HS-5 (cell line): ENCODE data around the gene TSC22D1.

Experiments used
- DNase-seq: peaks from one replicate; pipeline ENCODE4 v3.0.0-alpha.2; 2012; ENCODE audit warnings: low read depth

TSC22D1 gene

DNA sequence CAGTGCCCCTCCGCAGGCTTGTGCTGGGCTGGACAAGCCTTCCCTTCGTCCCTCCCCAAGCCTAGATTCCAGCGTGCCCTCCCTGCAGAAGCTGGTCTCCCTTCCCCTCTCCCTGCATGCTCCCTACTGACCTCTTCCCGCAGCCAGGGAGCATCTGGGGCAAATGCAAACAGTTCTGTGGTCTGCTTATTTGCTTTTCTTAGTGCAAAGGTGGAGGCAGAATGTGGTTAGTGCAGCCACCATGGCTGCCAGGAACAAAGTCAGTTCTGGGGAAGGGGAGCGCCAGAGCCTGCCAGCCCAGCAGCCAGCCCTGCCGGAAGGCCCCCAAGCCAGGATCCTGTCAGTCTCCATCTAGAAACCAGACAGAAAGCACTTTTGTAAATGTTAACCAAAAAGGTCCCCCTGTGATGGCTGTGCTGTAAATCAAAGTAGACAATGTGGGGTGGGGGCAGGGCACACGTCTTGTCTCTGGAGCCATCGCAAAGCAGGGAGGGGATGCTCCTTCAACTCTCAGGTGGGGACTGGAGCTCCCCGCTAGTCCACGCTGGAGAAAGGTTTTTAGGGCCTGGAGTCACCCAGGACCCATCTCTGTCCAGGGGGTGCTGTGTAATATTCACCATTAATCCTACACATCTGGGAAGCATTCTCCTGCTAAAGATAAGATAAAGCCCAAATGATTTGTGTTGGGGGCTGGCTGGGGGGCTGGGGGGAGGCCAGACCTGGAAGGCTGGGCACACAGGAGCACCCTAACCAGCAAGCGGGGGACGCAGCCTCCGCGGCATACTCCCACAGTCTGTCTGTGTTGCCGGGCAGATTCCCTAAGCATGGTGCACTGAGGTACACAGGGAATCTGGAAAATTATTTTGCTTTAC lies 171.6 kb downstream of the TSC22D1 start:
- no peak for DNase-seq

DNA sequence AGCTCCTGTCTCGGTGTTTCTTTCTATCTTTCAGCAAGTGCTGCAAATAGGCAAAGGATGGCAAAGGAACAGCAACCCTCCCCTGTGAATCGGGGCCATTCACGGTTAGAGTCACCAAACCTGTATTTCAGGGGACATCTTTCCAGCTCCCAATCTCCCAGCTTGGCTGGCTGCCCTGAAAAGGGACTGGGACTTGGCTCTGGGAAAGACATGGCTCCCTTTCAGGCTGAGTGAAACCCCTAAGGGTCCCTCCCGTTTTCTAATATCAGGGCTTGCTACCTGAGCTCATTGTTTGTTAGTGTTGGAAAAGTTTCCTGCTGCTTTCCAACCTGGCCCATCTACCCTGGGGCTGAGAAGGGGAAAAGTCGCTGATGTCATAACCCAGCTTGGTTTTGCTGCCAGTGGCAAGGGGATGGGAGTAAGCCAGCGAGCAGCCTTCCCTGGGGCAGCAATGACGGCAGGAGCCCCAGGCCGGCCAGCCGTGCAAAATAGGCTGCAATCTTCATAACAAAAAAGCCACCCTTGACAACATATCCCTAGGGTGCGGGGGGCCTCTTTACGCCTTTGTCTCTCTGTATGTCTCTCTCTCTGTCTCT lies 172.6 kb downstream of the TSC22D1 start:
- no peak for DNase-seq

DNA sequence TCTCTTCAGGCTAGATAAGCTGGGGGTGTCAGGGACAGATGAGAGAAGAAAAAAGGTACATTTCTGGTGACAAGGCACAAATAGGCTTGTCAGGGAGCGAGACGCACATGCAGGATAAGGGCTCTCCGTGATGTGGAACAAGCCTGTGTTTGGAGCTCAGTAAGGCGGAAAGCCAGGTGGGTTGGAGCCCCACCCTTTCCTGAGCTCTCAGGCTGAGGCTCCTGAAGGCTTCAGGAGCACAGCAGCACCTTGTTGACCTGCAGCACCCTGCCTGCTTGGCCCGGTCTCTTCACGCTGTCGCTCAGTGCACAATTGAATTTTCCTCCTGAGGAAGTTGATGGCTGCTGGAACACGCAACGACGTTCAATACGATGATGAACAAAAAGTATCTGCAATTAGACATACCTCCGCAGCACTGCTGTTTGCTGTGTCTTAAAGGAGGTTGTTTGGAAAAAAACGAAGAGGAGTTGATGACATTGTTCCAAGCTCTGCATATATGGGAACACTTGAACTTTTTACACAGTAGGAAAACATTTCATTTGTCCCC lies 173.2 kb downstream of the TSC22D1 start:
- DNase-seq: no peak

DNA sequence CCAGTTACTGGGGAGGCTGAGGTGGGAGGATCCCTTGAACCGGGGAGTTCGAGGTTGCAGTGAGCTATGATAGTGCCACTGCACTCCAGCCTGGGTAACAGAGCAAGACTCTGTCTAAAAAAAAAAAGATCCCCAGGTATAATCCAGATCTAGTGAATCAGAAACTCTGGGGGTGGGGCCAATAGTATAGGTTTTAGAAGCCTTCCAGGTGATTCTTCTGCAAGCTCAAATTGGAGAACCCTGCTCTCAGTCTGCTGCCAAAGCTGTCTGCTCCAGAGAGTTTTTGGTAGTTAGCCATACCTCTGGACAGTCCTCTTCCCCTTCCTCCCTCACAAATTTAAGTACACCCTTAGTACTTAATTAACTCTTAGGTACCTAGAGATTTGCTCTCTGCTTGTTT lies 174.6 kb downstream of the TSC22D1 start:
- DNase-seq: no peak

DNA sequence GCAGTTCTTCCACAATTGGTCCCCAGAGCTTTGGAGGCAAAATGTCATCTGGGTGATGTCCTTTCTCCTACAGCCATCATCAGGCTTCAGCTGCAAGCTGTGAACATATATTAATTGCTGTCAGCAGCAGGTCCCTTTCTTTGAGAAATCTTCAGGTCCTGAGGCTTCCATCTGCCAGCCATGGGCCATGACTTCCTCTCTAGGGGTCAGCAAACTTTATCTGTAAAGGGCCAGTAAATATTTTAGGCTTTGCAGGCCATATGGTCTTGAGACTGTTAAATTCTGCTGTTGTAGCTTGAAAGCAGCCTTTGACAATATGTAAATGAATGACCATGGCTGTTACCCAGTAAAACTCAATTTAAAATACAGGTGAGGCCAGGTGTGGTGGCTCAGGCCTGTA lies 175.4 kb downstream of the TSC22D1 start:
- no peak for DNase-seq

DNA sequence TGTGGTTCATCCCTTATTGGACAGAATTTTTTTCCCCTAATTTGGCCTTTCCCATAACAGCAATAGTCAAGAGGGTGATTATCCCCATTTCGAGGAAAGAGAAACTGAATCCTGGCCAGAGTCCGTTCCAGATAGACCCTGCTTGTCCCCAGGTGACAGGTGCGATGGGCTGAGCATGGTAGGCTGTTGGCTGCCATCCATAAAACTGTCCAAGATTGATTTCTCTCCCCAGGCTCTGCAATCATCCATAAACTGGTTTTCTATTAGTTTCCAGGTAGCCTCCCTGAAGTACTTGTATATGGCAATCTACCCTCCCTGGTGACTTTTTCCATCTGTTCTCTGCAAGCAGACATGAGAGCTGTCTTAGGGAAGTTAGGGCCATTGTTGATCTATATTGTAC lies 177.1 kb downstream of the TSC22D1 start:
- no peak for DNase-seq

DNA sequence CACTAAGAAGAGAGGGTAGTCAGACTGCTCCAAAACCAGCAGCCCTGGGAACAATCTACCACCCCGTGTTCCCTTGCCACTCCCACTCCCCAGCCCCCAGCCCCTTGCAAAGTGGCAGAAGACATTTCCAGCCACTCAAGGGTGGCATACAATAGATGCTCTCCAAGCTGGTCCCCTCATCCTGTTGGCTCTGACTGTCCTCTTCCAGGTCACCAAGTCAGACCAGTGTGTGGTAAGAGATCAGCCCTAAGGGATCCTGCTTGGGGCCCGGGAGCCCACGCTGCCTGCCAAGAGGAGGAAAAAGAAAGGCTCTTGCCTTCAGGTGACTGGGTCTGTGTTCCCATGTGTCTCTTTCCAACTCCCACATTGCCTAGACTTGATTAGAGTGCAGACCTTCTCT lies 177.5 kb downstream of the TSC22D1 start:
- no peak for DNase-seq

DNA sequence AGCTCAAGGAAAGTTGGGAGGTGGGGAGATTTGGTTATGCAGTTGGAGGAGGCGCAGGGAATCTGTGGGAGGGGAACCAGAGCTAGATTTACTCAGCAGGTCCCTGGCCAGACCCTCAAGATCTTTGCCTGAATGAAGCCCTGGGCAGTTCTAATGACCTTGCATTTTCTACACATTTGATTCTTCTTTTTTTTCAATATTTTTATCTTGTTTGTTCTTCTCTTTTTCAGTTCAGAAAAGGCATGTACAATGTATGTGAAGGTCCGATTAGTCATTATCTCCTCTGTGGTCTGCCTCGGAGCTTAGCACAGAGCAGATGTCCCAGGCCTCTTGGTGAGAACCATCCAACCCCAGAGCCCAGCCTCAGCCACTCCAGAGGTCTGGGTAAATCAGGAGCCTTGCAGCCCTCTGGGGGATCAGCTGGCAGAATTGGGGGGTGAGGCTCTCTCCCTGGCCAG lies 178.3 kb downstream of the TSC22D1 start:
- no peak for DNase-seq

DNA sequence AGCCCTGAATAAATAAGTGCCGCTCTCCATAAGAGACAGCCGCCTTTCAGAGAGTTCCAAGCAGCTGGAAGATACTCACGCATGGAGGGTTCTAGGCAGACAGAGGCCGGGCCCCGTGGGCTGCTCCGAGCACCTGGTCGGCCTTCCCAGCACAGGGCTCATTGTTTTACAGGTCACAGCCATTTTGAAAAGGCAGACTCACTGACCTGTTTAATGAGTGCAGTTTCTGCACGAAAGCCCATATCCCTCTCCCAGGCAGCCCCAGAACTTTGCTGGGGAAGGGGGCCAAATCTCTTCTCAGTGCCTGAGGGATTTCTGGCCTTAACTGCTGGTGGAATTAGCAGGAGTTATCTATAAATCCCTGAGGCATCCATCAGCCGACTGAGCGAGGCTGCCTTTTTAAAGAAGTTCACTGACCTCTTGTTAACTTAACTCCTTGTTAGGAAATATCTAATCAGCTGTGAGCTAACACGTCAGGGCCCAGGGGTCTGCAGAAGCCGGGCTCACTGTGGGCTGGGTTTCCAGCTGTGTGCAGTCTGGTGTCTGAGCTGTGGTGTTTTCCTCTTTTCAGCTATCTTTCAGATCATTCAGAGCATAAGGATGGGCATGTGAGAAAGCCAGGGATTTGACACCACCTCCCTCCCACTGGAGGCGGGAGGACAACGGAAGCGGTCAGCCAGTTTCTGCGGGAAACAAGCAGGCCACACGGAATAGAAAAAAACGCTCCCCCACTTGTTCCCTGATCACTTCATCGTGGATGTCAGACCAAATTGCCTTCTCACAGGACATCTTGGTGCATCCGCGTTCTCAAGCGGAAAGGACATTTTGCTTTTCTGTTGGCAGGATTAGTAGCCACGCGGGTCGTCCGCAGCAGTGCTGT lies 179.2 kb downstream of the TSC22D1 start:
- DNase-seq: no peak

DNA sequence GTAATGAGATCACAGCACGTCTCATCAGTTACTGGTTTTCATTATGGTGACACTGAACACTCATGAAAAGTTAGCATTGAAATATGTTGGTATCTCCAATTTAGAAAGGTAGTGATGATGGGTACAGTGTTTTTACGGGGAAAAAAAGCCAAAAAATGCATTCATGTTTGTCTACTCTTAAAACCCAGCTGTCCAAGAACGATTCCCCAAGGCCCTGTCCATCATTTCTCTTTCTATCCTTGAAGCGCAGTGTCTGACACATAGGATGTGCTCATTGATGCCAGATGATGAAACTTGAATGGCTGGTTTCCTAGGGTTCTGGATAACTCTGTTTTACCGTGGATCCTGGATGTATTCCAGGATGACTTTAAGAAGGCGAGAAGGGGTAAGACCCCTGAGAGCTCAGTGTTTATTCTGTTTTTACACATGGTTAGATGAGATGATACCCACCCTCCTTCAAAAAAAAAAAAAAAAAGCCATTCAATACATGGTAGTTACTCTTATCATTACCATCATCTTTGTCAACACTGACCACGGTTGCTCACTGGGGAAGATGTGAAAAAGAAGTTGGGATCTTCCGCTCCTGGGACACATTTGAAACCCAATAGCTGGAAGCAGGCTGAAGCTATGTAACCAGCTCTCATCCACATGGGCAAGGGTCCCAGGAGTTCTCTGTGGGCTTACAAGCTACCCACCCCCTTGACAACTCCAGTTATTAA lies 180.0 kb downstream of the TSC22D1 start:
- no peak for DNase-seq

DNA sequence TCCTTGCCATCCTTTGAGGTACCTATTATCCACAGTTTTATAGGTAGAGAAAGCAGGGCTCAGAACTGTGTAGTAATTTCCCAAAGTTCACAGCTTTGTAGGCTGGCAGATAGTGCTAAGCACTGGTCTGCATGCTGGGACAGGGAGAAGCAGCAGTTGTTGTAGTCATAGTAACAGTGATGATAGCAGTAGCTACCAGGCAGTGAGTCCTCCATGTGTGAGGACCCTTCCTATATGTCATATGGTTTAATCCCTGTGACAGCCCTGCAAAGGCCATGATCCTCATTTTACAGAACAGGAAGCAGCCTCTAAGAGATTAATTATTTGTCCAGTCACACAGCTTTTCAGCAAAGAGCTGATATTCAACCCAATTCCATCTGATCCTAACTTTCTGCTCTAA lies 181.5 kb downstream of the TSC22D1 start:
- DNase-seq: no peak

DNA sequence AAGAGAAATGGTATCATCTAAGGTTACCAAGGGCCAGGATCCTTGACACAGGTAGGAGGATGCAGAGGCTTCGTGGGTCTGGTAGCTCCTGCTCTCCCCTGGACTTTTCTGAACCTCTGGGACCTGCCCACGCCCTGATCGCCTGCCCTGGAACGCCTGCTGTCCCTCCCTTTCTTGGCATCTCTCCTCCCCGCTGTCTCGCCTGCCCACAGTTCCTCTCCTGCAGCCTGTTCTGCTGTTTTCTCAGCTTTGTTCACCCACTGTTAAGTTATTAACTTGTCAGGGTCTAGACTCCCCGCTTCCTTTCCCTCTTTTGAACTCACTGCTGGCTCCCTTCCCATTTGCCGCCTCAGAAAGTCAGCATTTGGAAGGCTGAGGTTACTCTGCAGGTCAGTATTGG lies 182.7 kb downstream of the TSC22D1 start:
- no peak for DNase-seq

DNA sequence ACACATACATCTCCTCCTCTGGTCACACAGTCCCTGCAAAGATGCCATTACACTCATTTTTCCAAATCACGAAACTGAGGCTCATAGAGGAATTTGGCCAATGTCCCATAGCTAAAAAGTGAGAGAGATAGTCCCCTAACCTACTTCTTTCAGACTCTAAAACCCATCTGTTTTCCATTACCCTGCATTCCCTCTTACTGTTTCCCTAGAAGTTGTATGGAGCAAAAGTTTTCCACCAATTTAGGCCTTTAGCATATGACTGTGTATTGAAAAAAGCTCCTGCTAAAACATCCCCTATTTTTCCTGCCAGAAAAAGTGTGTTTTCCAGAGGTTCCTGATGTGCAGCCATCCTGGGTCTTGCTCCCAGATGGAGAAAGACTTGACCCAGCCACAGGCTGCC lies 186.3 kb downstream of the TSC22D1 start:
- DNase-seq: no peak

DNA sequence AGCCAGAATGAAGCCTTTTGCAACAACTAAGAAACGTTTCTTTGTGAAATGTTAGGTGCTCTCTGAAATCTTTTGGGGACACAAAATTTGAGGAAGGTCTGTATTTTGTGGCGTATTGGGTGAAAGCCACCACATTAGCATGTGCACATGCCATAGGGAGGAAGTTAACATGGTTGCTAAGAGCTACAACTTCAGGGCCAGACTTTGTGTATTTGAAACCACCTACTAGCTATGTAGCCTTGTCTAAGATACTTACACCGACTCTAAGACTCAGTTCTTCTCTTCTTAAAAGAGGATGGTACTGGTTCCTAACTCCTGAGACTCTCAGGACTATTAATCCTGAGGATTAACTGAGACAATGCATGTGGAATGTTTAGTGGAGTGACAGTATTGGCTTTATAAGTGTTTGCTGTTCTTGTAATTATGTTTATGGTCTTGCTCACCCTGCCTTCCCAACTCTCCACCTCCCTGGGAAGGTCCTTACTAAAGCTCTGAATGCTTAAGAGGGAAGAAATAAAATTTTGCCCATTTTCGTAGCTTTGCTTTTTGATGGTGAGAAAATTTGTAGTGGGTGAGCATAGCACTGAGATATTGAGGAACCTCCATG lies 187.0 kb downstream of the TSC22D1 start:
- no peak for DNase-seq

DNA sequence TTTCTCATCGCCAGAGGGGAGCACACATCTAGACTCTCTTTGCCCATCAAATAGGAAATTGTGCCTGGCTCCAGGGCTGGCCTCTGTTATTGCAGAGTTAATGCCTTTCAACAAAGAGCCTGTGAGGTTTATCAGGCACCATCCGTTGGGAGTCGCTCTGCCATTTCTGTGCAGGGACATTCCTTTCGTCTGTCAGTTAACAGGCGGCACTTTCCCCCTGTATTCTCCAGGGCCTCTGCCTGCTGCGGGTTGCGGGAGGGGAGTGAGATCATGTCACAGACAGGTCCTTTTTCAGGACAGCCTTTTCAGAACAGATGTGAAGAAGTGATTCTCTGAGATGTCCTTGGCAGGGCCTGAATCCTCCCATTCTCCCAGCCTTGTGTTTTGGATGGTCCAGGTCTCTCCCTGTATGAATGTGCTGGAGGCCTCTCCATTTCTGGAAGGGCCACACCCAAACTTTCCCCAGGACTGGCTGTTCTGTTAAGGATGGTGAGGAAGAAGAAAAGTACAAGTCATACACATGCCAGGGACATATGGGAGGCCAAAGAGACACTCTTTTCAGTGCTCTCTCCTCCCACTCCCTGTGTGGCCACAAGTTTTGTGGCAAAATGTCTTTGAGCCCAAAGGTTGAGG lies 187.6 kb downstream of the TSC22D1 start:
- no peak for DNase-seq

DNA sequence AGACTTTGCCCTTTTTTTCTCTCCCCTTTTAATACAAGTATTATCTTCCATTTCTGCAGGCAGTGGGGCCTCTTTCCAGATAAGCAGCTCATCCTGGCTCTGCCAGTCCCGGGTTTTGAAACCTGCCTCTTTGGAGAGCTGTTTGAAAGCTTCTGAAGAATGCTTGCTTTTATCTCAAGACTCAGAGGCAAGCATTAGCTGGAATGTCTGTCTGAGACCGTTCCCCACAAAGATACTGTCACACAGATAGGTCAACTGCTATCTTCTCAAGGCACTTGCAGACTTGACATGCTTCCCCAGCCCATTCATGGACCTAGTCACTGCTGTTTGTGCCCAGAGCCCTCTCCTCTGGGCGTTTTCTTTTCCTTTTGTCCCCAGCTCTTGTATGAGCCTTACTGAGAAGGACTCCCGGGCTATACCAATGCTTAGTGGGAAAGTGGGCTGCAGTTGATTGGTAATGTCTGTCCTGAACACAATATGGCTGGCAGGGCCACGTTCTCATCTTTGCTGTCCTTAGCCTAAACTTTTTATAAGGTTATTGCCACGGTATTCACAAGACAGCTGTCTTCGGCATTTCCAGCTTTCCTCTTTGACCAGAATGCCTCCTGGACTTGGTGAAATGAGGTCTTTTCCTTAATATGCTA lies 189.1 kb downstream of the TSC22D1 start:
- no peak for DNase-seq

DNA sequence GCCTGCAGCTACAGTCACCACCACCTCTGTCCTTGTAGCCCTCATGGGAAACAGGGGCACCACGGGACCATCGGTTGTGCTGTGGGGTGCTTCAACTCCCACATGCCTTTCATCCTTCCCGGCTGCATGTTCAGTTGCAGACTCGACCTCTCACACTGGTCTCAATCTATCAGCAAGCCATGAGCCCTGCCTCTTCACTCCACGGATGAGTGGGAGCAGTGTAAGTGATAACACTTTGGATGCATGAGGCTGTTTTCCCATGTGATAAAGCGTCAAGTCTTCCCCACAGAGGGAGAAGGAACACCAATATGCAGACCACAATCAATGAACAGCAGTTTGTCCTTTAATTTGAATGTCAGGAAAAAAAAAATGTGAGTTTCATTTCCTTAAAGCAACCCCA lies 190.3 kb downstream of the TSC22D1 start:
- DNase-seq: no peak

DNA sequence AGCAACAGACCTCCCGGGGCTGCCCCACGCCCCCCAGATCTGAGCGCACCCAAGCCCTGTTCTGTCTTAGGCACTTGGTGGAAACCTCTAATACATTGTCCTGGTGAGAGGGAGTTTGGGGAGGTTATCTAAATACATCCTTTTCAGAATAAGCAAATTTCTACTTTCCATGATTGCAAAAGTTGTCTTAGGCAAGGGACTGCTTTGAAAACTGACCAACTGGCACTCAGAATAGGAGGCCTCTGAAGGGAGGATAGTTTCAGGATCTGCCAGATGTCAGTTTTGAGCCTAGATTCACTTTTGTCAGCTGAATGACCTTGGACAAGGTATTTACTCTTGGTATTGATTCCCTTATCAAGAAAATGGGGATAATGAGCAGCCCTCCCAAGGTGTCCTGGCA lies 190.7 kb downstream of the TSC22D1 start:
- no peak for DNase-seq

DNA sequence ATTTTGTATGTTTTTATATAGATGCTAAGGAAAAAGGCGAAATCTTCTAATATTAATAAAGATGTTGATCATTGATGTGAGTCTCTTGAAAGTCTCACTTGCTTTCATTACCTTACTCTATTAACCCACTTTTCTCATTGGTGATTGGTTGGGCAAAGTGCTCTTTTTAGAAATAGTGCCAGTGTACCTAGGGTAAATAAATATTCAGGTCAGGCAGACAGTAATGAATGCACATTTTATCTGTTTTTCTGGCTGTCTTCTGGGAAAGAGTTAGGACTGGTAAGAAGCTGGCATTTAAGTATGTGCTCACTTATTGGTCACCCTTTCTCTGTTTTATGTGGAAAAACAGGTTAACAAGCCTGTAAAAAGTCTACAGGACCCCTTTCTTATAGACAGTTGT lies 191.4 kb downstream of the TSC22D1 start:
- DNase-seq: no peak

DNA sequence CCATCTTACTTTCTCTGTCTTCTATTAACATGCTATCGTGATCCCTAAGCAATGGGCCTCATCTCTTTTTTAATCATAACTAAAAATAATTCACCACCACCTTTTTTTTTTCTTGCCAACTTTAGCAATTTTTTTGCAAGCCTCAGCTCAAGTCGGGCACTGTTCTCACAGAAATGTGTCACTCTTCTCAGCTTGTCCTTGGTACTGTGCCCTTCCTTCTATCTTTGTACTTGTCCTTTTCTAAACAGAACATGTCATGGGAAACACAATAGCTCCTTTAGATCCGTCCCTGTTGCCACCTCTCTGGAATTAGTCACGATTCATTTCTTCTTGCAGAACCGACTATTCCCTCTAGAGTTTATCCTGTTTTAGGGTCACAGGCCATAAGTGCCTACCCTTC lies 192.2 kb downstream of the TSC22D1 start:
- DNase-seq: no peak
